Spleen (tissue), 11 donors: Measurements from ENCODE around the gene ZC3H13. TPM values are rescaled to one million over a fixed set of nuclear protein-coding genes. Genes with fewer than 3 reads are reported as not detected.

Experiments
- DNase-seq: peaks from one replicate; pipeline ENCODE4 v3.0.0-alpha.2; 2020
- H3K27ac ChIP-seq, 8 donors: fragments of 200-600 bp; sonication (generic) in 7 of 8; 1 replicate in 4 of 8; 2 replicates in 4 of 8; pipeline versions ENCODE4 v1.5.0 to v1.8.0; 2016 to 2021; ENCODE audit warnings: inconsistent platforms in 4 of 8, mild to moderate bottlenecking in 4 of 8, moderate library complexity in 1 of 8
- H3K27me3 ChIP-seq, 7 donors: fragments of 200-600 bp; sonication (generic) in 6 of 7; replicated peaks in 1 of 7; 1 replicate in 4 of 7; 2 replicates in 3 of 7; pipeline versions ENCODE4 v1.5.0 to v1.8.0; 2016 to 2021; ENCODE audit warnings: inconsistent platforms in 3 of 7, mild to moderate bottlenecking in 1 of 7
- H3K36me3 ChIP-seq, 6 donors: fragments of 200-600 bp; sonication (generic) in 5 of 6; 1 replicate in 4 of 6; 2 replicates in 2 of 6; pipeline versions ENCODE4 v1.5.0 to v1.8.0; 2016 to 2021; ENCODE audit warnings: inconsistent platforms in 2 of 6
- H3K4me1 ChIP-seq, 6 donors: fragments of 200-600 bp; sonication (generic) in 5 of 6; 1 replicate in 3 of 6; 2 replicates in 3 of 6; pipeline versions ENCODE4 v1.5.0 to v1.8.0; 2016 to 2021; ENCODE audit warnings: inconsistent platforms in 3 of 6
- H3K4me3 ChIP-seq, 8 donors: fragments of 200-600 bp; sonication (generic) in 7 of 8; 1 replicate in 4 of 8; 2 replicates in 4 of 8; pipeline versions ENCODE4 v1.5.0 to v1.8.0; 2016 to 2021; ENCODE audit warnings: inconsistent platforms in 4 of 8, mild to moderate bottlenecking in 4 of 8, moderate library complexity in 2 of 8
- H3K9me3 ChIP-seq, 8 donors: fragments of 200-600 bp; sonication (generic) in 7 of 8; 1 replicate in 4 of 8; 2 replicates in 4 of 8; pipeline versions ENCODE4 v1.5.0 to v1.8.0; 2016 to 2021; ENCODE audit warnings: inconsistent platforms in 4 of 8
- CTCF ChIP-seq, 11 experiments: fragments of 200-600 bp in 7 of 11; fragments of 450-650 bp in 4 of 11; sonication (generic) in 4 of 11; IDR thresholded peaks in 8 of 11; conservative IDR thresholded peaks in 3 of 11; 1 replicate in 7 of 11; 2 replicates in 4 of 11; pipeline versions ENCODE4 v1.4.0 to v1.8.0; 2016 to 2021; ENCODE audit warnings: antibody characterized with exemption in 11 of 11, inconsistent platforms in 4 of 11, mild to moderate bottlenecking in 1 of 11
- POLR2A ChIP-seq, 3 donors: fragments of 450-650 bp; IDR thresholded peaks; one replicate each; pipeline ENCODE4 v1.5.1; 2017; ENCODE audit warnings: antibody characterized with exemption in 3 of 3, mild to moderate bottlenecking in 1 of 3
- POLR2AphosphoS5 ChIP-seq, 3 donors: sonication (generic); formaldehyde crosslinking; IDR thresholded peaks; one replicate each; pipeline ENCODE4 v1.5.1; 2017; ENCODE audit warnings: antibody characterized with exemption in 3 of 3
- WGBS, 5 donors: extraction: QIAGEN DNeasy Blood & Tissue Kit in 3 of 5; methylation state at CpG; one replicate each; pipeline versions ENCODE4 v1.1.5 to v1.1.7; 2013 to 2018; 5-methylcytosine and 5-hydroxymethylcytosine counted together
- intact Hi-C: fragments of 100-400 bp; cut with DNase I; formaldehyde crosslinking; loops from one replicate; pipeline ENCODE4 v1.15.0; 2023; ENCODE audit warnings: low total_unique reads
- polyA plus RNA-seq, 3 donors: library from polyadenylated mRNA; stranded (reverse); fragments of 200-250 nt; gene quantifications; one replicate each; pipeline ENCODE4 v1.2.1, GENCODE V29; 2013
- total RNA-seq, 7 donors: library from RNA; depleted of rRNA in 3 of 7; stranded (reverse); fragments of >200 nt in 3 of 7; fragmentation: NEBNext Ultra II Directional in 4 of 7; extraction: Animal tissue kit (Norgen Biotek cat#: 25700) in 4 of 7; gene quantifications; one replicate each; pipeline versions ENCODE4 v1.1.0 to v1.2.1, GENCODE V29; 2016 to 2021
- donor health status: healthy with polysubstance abuse.
- donor health status: DM: no; HTN: no; CAD: no; lungs with moderate emphysema.
- donor health status: DM: no; HTN: no; CAD: no.
- donor health status: Bipolar disorder and iron deficiency.
- donor health status: healthy.
- donor health status: DM: no; HTN: no; CAD: no.
- donor health status: DM: yes; HTN: yes; CAD: no.

Gene ZC3H13
- total and polyA plus RNA-seq, 10 donors, result 7.9 to 61.2 (median 33.1) TPM

- no peak for DNase-seq
- intact Hi-C loops, result no loop called here
- TF ChIP-seq CTCF (IDR thresholded peaks at IDR 0.05 in 8 of 11, conservative IDR thresholded peaks at IDR 0.05 in 3 of 11), result no peak
- TF ChIP-seq POLR2A (IDR thresholded peaks at IDR 0.05), result no peak
- no peak for TF ChIP-seq POLR2AphosphoS5 (IDR thresholded peaks at IDR 0.05)
These were observed 124.4 kb downstream of the ZC3H13 start for GRCh38 chr13:45928176-45928575.

GRCh38 chr13:45926741-45927140 is 125.8 kb downstream of the ZC3H13 start:
- no peaks in the 10 kb centered on the region for H3K9me3 ChIP-seq
- intact Hi-C loops, result no loop called here
- H3K27ac ChIP-seq, result no peak overlapping the region
- 66 to 97% (median 85%) methylated on average over 3 of the region's 3 CpGs for WGBS, 5 donors
- H3K27me3 ChIP-seq, result peaks cover 0 to 4% (median 0%) of the 10 kb centered on the region in 7 donors
- H3K36me3 ChIP-seq, result no peaks in the 10 kb centered on the region
- no peak for DNase-seq
- TF ChIP-seq CTCF (IDR thresholded peaks at IDR 0.05 in 8 of 11, conservative IDR thresholded peaks at IDR 0.05 in 3 of 11) (no peak), POLR2A (IDR thresholded peaks at IDR 0.05) (no peak), POLR2AphosphoS5 (IDR thresholded peaks at IDR 0.05) (no peak)
- H3K4me1 ChIP-seq, result peaks cover 0 to 14% (median 3%) of the 10 kb centered on the region in 6 donors
- H3K4me3 ChIP-seq, result no peak overlapping the region

More at GRCh38 chr13:45928176-45928575, 124.4 kb downstream of the ZC3H13 start:
- H3K27ac ChIP-seq, result no peak overlapping the region
- H3K4me3 ChIP-seq, result no peak overlapping the region
- 91 to 97% (median 93%) methylated on average over 5 of the region's 5 CpGs for WGBS, 5 donors
- H3K27me3 ChIP-seq, result peaks cover 0 to 10% (median 0%) of the 10 kb centered on the region in 7 donors
- H3K9me3 ChIP-seq, result no peaks in the 10 kb centered on the region
- H3K36me3 ChIP-seq, result no peaks in the 10 kb centered on the region
- H3K4me1 ChIP-seq, result peaks cover 0 to 28% (median 11%) of the 10 kb centered on the region in 6 donors

GRCh38 chr13:45925151-45925550 is 127.4 kb downstream of the ZC3H13 start:
- DNase-seq, result no peak
- Histone ChIP-seq H3K27ac (no peak overlapping the region), H3K4me3 (no peak overlapping the region), H3K9me3 (no peaks in the 10 kb centered on the region), H3K27me3 (no peaks in the 10 kb centered on the region), H3K4me1 (no peaks in the 10 kb centered on the region), H3K36me3 (no peaks in the 10 kb centered on the region)
- 82 to 87% (median 82%) methylated on average over 3 of the region's 3 CpGs for WGBS, 5 donors
- intact Hi-C loops, result no loop called here
- TF ChIP-seq POLR2A (IDR thresholded peaks at IDR 0.05) (no peak), CTCF (IDR thresholded peaks at IDR 0.05 in 8 of 11, conservative IDR thresholded peaks at IDR 0.05 in 3 of 11) (peak in 5 of 11 experiments; percentile 7 to 35 (median 21)), POLR2AphosphoS5 (IDR thresholded peaks at IDR 0.05) (no peak)

GRCh38 chr13:45921162-45921736 is 131.3 kb downstream of the ZC3H13 start:
- DNase-seq, result no peak
- no peaks in the 10 kb centered on the region for H3K36me3 ChIP-seq
- intact Hi-C loops, result no loop called here
- H3K9me3 ChIP-seq, result no peaks in the 10 kb centered on the region
- H3K4me1 ChIP-seq, result no peaks in the 10 kb centered on the region
- no peak overlapping the region for H3K27ac ChIP-seq
- 78 to 95% (median 91%) methylated on average over 1 of the region's 1 CpG for WGBS, 5 donors
- no peak for TF ChIP-seq POLR2AphosphoS5 (IDR thresholded peaks at IDR 0.05)
- TF ChIP-seq CTCF (IDR thresholded peaks at IDR 0.05 in 8 of 11, conservative IDR thresholded peaks at IDR 0.05 in 3 of 11), result no peak
- TF ChIP-seq POLR2A (IDR thresholded peaks at IDR 0.05), result no peak
- no peak overlapping the region for H3K4me3 ChIP-seq
- no peaks in the 10 kb centered on the region for H3K27me3 ChIP-seq
